LNCaP clone FGC (cell line): Measurements from ENCODE around the gene THRB.
A peak's percentile ranks its signal among the peaks of the same experiment; 100 is the strongest.

Experiments used
- DNase-seq: peaks from one replicate; pipeline ENCODE4 v3.0.0-alpha.2; 2011; ENCODE audit warnings: low read depth
- H3K4me3 ChIP-seq: 2 replicates; pipeline ENCODE4 v1.5.1; 2011; ENCODE audit warnings: mild to moderate bottlenecking, low read depth, low read length, control low read depth
- TF ChIP-seq, protein P1 (sequence below): IDR thresholded peaks from 2 replicates; pipeline ENCODE4 v1.5.1; 2012; ENCODE audit warnings: mild to moderate bottlenecking; ENCODE audit not compliant: control insufficient read depth, insufficient read depth; ENCODE audit errors: extremely low read depth

Gene THRB

DNA sequence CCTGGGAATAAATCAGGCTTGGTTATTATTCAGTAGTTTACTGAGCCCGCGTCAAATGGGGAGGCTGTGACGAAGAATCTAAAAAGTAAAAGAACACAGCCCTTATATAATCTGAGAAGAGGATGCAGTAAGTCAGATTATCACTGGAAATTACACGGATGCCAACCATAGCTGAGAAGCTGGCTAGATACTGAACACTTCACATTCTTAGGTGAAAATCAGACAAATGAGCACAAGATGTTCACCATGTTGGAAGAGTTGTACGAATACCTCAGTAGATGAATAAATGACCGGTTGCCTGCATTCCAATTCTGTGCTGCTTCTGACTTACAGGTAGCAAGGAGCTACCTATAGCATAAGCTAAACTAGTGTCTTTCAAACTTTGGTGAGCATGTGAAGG lies 254.3 kb downstream of the THRB start:
- no peak for DNase-seq
- TF ChIP-seq, protein P1, sequence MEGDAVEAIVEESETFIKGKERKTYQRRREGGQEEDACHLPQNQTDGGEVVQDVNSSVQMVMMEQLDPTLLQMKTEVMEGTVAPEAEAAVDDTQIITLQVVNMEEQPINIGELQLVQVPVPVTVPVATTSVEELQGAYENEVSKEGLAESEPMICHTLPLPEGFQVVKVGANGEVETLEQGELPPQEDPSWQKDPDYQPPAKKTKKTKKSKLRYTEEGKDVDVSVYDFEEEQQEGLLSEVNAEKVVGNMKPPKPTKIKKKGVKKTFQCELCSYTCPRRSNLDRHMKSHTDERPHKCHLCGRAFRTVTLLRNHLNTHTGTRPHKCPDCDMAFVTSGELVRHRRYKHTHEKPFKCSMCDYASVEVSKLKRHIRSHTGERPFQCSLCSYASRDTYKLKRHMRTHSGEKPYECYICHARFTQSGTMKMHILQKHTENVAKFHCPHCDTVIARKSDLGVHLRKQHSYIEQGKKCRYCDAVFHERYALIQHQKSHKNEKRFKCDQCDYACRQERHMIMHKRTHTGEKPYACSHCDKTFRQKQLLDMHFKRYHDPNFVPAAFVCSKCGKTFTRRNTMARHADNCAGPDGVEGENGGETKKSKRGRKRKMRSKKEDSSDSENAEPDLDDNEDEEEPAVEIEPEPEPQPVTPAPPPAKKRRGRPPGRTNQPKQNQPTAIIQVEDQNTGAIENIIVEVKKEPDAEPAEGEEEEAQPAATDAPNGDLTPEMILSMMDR = no peak
- no peak overlapping the region for H3K4me3 ChIP-seq

DNA sequence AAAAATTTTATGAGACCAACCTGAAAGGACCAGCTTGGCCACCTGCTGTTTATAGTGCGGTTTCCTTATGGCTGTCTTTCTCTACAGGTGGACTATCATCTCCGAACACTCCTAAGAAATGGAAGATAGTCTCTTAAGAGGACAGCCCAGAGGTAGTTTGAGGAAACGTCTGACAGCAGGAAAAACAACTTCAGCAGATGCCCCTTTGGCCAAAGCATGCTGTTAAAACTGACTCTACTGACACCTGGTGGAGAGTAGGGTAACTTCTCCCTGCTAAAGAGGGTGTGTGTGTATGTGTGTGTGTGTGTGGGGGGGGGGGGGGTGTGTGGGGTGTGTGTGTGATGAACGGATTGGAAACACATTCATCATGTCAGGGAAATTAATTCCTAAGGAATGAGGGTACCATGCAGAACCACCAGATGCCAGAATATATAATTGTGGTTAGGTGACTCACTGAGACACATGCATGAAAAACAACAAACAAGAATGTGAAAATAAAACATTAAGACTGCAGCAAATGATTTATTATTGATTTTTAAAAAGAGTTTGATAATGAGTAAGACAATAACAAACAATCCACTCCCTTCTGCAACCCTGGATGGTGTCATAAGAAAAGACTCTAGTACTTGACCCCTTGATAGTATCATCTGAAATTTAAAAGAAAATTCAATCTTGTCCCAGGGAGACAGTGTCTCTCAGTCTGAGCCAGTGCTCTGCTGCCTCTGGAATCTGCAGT lies 256.5 kb downstream of the THRB start:
- peak; percentile 98 for DNase-seq
- no peak overlapping the region for H3K4me3 ChIP-seq
- TF ChIP-seq, protein P1 = peak; percentile 61

DNA sequence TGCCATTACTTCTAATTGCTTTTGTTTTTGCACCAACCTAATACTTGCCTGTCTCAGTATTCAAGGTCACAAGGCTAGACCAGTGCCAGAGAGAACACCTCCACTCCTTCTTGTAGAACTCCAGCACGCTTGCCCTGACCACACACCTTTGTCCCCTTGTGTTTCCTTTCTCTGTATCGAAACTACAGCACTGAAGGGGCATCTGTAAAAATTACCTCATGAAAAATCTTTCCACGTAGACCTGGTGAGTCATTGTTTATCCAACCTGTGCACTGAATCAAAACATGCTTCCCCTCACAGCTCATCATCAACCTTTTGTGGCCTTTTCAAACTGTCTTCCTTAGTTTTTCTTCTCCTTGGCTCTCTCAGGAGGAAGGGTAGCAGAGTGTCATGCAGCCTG lies 259.5 kb downstream of the THRB start:
- TF ChIP-seq, protein P1 = no peak
- H3K4me3 ChIP-seq = no peak overlapping the region
- no peak for DNase-seq

DNA sequence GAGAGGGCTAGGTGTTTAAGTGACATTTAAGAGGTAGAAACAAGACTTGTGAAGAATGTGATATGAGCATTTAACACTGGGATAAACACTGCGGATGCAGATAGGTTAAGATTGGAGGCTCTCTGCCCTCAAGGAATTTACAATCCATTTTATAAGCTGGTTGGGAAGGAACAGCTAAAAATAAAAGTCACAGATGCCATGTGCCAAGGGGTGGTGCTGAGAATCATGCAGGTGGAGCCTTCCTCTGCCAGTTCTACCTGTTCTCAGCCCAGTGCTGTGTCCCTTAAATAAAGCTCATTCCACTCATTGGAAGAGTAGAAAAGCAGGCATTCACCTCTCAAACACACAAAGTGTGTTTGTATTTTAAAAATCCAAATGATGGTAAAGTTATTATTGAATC lies 261.9 kb downstream of the THRB start:
- TF ChIP-seq, protein P1 = no peak
- no peak overlapping the region for H3K4me3 ChIP-seq
- no peak for DNase-seq

DNA sequence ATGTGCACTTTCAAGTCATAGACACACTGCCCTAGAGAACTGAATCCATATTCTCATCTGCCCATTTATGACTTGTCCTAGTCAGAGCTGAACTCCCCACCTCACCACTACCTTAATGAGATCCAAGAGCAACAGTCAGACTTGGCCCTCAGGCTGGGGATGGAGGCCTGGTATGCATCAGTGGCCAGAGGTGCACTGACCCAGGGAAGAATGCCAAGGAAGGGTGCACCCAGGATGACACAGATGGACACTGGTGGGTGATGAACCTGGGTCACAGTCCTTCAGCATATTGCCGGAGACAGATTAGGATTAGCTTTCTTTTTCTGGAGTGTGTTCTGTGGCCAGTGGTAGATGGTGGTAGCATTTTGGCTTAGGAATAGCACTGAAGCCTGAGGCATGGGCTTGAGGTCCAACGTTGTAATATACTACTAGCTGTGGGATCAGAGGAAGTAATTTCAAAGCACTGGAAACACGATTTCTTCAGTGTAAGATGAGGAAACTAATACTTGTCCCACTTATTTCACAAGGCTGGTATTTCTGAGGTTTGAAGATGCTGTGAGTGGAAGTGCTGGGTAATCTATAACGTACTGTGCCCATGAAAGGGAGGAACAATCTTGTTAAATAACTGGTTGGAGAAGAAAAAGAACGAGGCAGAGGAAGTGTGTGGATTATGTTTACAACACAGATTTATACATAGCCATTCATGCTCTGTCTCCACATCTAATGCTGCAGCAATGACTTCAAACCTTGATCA lies 265.0 kb downstream of the THRB start:
- DNase-seq = no peak
- H3K4me3 ChIP-seq = no peak overlapping the region
- TF ChIP-seq, protein P1 = no peak

DNA sequence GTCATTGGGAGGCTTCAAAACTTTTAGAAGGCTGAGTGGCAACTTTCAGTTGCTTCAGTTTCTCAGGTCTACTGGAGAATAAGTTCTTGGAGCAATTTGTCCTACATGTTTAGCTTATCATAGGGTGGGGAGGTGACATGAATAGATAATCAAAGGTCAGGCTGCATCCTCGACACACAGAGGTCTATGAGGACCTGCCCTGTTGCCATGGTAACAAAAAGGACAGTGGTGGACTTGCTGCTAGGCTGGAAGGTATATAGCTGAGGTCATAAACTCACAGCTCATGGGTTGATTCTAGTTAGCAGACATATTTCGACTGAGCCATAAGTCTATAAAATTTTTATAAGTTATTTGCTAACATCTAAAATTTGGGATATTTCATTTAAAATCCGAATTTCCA lies 267.0 kb downstream of the THRB start:
- TF ChIP-seq, protein P1 = no peak
- no peak overlapping the region for H3K4me3 ChIP-seq
- DNase-seq = no peak
